GM21619 (cell line): ENCODE results near the gene TNIP1.

Source experiments
- ATAC-seq: cut with Tn5 transposase; IDR thresholded peaks from one replicate; pipeline ENCODE4 v1.9.1; 2021; ENCODE audit not compliant: unreplicated experiment

TNIP1 gene

DNA sequence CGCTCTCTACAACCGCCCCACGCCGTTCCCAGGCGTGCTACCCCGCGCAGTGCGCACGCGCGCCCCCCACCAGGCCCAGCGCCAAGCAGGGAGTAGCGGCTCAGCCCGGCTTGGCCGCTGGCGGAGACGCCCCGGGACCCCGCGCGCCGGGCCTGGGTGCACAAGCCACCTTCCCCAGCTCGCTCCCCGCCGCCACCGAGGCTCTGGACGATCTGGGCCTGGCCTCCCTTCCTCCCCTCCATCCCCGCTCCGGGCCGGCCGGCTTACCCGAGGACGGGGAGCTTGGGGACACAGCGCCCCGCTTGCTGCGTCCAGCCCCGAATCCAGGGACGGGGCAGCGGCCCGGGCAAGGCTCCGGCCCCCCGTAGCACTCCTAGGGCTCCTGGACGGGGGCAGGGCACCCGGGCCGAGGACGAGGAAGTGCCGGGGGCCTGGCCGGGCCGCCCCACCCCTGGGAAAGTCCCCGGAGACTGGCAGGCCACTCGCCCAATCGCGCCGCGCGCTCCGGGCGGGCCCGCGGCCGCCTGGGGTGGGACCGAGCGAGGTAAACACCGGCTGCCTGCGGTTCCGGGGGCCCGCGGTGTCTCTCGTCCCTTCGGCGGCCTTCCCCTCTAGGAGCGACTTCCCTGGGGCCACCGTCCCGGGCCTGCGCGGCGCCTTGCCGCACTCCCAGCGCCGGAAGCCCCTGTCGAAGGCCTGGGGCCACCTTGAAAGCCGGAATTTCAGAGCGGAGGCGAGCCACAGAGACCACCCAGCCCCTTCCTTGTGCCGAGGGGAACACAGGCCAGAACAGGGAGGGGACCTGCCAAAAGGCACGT lies at the start of gene TNIP1:
TNIP1 (minus strand) TSS at position 422 of the 818 bp plus-strand sequence. CDS start 15,939 bp downstream, outside the sequence.
- ATAC-seq: peak; percentile 64

DNA sequence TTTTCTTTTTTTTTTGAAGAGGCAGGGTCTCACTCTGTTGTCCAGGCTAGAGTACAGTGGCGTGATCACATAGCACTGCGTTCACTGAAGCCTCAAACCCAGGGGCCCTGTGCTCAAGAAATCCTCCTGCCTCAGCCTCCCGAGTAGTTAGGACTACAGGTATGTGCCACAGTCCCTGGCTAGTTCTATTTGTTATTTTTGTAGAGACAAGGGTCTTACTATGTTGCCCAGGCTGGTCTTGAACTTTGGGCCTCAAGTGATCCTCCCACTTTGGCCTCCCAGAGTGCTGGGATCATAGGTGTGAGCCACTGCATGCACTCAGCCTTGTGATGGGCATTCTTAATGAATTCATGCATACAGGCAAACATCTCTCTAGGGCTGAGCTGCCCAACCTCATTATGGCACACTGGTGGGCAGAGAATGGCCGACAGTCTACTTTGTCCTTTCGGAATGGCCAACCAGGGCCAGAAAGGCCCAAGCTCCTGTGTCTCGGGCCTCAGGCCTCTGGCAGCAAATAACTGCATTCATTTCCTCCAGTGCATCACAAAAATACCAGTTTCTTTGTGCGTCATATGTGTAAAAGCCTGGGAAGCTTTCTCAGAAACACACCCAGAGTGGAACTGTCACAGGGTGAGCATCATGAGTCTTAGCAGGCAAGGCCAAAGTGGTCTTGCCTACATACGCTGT lies 49.5 kb upstream of the TNIP1 start:
- ATAC-seq: no peak

GRCh38 chr5:151128817-151129216 lies 48.0 kb upstream of the TNIP1 start:
- no peak for ATAC-seq

- no peak for ATAC-seq
Observed at GRCh38 chr5:151127926-151128325, 47.1 kb upstream of the TNIP1 start.

- peak; percentile 25 for ATAC-seq
Observed at GRCh38 chr5:151126199-151126645, 45.4 kb upstream of the TNIP1 start.

DNA sequence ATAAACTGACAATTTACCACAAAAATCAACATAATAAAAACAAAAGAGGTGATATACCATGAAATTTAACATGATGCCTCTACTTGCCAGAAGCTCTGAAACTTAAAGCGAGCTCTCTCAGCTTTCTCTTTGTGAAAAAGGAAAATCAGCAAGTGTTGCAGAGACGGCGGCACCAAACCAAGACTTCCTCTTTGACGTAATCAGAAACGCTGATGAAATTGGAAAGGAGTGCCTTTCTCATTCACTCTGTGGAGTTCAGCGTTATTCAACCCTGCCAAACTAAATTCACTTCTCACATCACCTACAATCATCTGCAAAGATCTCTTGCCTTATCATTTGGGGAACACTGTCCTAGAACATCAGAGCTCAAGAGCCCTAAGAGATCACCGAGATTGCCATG lies 44.6 kb upstream of the TNIP1 start:
- ATAC-seq: peak; percentile 22

DNA sequence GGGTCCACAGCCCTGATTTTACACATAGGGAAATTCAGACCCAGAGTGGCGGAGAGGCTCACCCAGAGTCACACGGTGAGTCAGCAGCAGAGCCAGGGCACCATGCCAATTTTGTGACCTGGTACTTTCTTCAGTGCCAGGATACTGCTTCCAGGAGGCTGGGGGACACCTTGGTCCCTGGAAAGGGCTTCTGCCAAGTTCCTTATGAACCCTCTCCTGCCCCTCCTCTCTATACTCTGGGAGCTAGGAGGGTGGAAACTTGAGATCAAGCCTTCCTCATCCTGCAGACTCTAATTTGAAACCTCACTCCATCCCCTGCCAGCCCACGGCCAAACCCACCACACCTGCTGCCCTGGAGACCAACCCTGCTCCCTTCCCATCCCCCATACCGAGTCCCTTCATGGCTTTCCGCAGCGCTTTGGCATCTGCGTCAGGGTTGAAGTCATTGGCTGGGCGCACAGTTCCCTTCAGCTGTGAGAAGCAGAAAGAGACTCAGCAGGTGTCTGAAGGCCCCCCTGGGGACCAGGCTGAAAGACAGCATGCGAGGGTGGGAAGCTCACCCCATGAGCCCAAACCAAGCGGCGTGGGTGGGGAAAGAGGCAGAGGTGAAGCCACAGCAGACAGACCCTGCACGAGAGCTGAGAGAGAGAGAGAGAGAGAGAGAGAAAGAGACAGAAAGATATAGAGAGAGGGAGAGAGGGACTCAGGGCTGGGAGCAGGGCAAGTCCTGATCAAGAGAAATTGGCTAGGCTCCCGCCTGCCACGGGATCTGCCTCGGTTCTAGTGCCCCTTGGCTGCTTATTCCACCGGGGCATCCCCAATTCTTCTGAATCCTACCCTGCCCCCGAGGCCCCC lies 43.3 kb upstream of the TNIP1 start:
- ATAC-seq: peak; percentile 85

- ATAC-seq: no peak
Observed at GRCh38 chr5:151122828-151123227, 42.0 kb upstream of the TNIP1 start.

DNA sequence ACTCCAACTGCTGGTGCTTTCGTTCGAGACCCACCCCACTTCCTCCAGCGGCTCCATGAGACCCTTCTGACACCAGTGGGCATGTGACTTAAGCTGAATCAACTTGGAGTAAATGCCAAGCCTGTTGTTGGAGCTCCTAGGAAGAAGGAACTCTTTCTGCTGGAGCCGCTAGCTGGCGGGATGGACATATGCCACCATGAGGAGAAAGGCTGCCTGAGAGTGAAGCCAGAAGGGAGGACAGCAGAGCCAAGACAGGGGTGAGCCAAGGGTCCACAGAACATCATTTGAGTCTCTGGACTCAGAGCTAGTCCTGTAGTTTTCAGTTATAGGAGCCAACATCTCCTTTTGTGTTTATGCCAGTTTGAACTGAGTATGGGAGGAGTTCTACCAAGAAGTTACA lies 40.8 kb upstream of the TNIP1 start:
- ATAC-seq: no peak

- ATAC-seq: no peak
Observed at GRCh38 chr5:151121095-151121494, 40.3 kb upstream of the TNIP1 start.

DNA sequence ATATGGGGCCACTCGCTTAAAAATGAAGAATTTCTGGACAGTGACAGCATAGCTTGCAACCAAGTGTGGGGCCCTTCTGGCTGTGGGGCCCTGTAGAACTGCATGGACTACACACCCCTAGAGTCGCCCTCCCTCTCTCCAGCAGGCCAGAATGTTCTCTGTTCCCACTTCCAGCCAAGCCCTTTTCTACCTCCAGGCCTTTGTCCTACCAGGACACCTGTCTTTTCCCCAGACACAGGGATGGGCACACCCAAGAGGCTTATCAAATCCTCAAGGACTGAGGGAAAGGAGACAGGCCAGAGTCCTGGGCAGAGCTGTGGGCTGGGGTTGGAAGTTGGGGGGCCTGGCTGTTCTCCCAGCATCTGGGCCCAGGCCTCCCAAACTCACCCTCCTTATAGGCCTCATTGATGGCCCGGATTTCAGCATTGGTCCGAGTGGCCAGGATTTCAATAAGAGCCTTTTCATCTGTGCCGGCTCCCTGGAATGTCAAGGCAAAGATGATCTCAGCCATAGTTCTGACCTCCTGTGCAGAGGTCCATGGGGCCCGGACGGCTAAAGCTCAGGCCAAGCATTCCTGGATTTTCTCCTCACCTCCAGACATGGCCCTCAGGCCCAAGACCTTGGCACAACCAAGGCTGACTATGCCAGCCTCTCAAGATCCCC lies 38.2 kb upstream of the TNIP1 start:
- no peak for ATAC-seq

- ATAC-seq: no peak
Observed at GRCh38 chr5:151115272-151115905, 34.6 kb upstream of the TNIP1 start.

GRCh38 chr5:151113651-151114050 lies 32.8 kb upstream of the TNIP1 start:
- no peak for ATAC-seq

- ATAC-seq: no peak
Observed at GRCh38 chr5:151110992-151111391, 30.2 kb upstream of the TNIP1 start.

- ATAC-seq: peak; percentile 45
Observed at GRCh38 chr5:151110122-151110681, 29.4 kb upstream of the TNIP1 start.

GRCh38 chr5:151108566-151108965 lies 27.7 kb upstream of the TNIP1 start:
- ATAC-seq: no peak

GRCh38 chr5:151107738-151108520 lies 27.1 kb upstream of the TNIP1 start:
- no peak for ATAC-seq

GRCh38 chr5:151107084-151107483 lies 26.2 kb upstream of the TNIP1 start:
- no peak for ATAC-seq

- ATAC-seq: no peak
Observed at GRCh38 chr5:151106509-151106908, 25.7 kb upstream of the TNIP1 start.
